Measurements from ENCODE around the gene ARRB1. TPM values are rescaled to one million over a fixed set of nuclear protein-coding genes. Genes with fewer than 3 reads are reported as not detected.

Gene ARRB1
- total RNA-seq, 1 donor from 2014 or later, result 32.8 TPM

GRCh38 chr11:75317446-75318122, 33.9 kb downstream of the ARRB1 start:
- H3K27ac Mint-ChIP-seq, result no peak overlapping the region
- no peak overlapping the region for H3K4me3 Mint-ChIP-seq
- H3K4me1 Mint-ChIP-seq (ENCODE audit: unreplicated experiment), result peaks cover 16% of the 10 kb centered on the region
- no peaks in the 10 kb centered on the region for H3K27me3 Mint-ChIP-seq
- no peaks in the 10 kb centered on the region for H3K9me3 Mint-ChIP-seq
- peaks cover 5% of the 10 kb centered on the region for H3K36me3 Mint-ChIP-seq
- DNase-seq (ENCODE audit: extremely low spot score, unreplicated experiment), result no peak
- TF ChIP-seq CTCF (conservative IDR thresholded peaks at IDR 0.05), result no peak

- peak overlapping the region; percentile 10 for H3K27ac Mint-ChIP-seq
- no peaks in the 10 kb centered on the region for H3K9me3 Mint-ChIP-seq
- no peak overlapping the region for H3K4me3 Mint-ChIP-seq
- peaks cover 4% of the 10 kb centered on the region for H3K36me3 Mint-ChIP-seq
- no peak for TF ChIP-seq CTCF (conservative IDR thresholded peaks at IDR 0.05)
- no peak for DNase-seq (ENCODE audit: extremely low spot score, unreplicated experiment)
- H3K27me3 Mint-ChIP-seq, result no peaks in the 10 kb centered on the region
- H3K4me1 Mint-ChIP-seq (ENCODE audit: unreplicated experiment), result peaks cover 22% of the 10 kb centered on the region
Observed at GRCh38 chr11:75315439-75315805, 36.0 kb downstream of the ARRB1 start.

GRCh38 chr11:75314771-75315438, 36.6 kb downstream of the ARRB1 start:
- Mint-ChIP-seq H3K4me3 (no peak overlapping the region), H3K4me1 (ENCODE audit: unreplicated experiment) (peaks cover 22% of the 10 kb centered on the region), H3K36me3 (peaks cover 4% of the 10 kb centered on the region), H3K27me3 (no peaks in the 10 kb centered on the region), H3K9me3 (no peaks in the 10 kb centered on the region), H3K27ac (peak overlapping the region; percentile 10)
- no peak for DNase-seq (ENCODE audit: extremely low spot score, unreplicated experiment)
- TF ChIP-seq CTCF (conservative IDR thresholded peaks at IDR 0.05), result no peak

- Mint-ChIP-seq H3K27me3 (no peaks in the 10 kb centered on the region), H3K9me3 (no peaks in the 10 kb centered on the region), H3K36me3 (peaks cover 4% of the 10 kb centered on the region), H3K4me1 (ENCODE audit: unreplicated experiment) (peaks cover 16% of the 10 kb centered on the region), H3K4me3 (no peak overlapping the region), H3K27ac (no peak overlapping the region)
- no peak for TF ChIP-seq CTCF (conservative IDR thresholded peaks at IDR 0.05)
- no peak for DNase-seq (ENCODE audit: extremely low spot score, unreplicated experiment)
Observed at GRCh38 chr11:75313513-75314272, 37.8 kb downstream of the ARRB1 start.

GRCh38 chr11:75312346-75312745, 39.1 kb downstream of the ARRB1 start:
- TF ChIP-seq CTCF (conservative IDR thresholded peaks at IDR 0.05), result no peak
- Mint-ChIP-seq H3K27ac (no peak overlapping the region), H3K9me3 (no peaks in the 10 kb centered on the region), H3K27me3 (no peaks in the 10 kb centered on the region), H3K4me1 (ENCODE audit: unreplicated experiment) (peaks cover 11% of the 10 kb centered on the region), H3K36me3 (peaks cover 4% of the 10 kb centered on the region), H3K4me3 (no peak overlapping the region)
- DNase-seq (ENCODE audit: extremely low spot score, unreplicated experiment), result no peak
